Stimulated activated naive CD8-positive, alpha-beta T cell treated with anti-CD3 and anti-CD28 coated beads, Interleukin-15, amount 100 ng/mL, for 72 hours (primary cell): Measurements from ENCODE around the gene BTBD2.

Source experiments
- ATAC-seq: fragments of 150-1000 bp; cut with Tn5 transposase; 2 replicates; pipeline ENCODE4 v1.10.0; 2021; ENCODE audit warnings: mild to moderate bottlenecking, moderate library complexity
- DNase-seq, 2 donors: peaks; one replicate each; pipeline ENCODE4 v3.0.0; 2021 to 2022
- H3K27ac Mint-ChIP-seq, 2 donors: one replicate each; pipeline ENCODE4 v1.8.0; 2022; ENCODE audit warnings: mild to moderate bottlenecking in 2 of 2, mixed read lengths in 2 of 2, moderate library complexity in 2 of 2
- H3K27me3 Mint-ChIP-seq: one replicate; pipeline ENCODE4 v1.8.0; 2022; ENCODE audit warnings: mixed read lengths
- H3K4me1 Mint-ChIP-seq: one replicate; pipeline ENCODE4 v1.8.0; 2022; ENCODE audit warnings: mild to moderate bottlenecking, mixed read lengths
- H3K4me3 Mint-ChIP-seq, 2 donors: one replicate each; pipeline ENCODE4 v1.8.0; 2022; ENCODE audit warnings: mild to moderate bottlenecking in 2 of 2, mixed read lengths in 2 of 2, moderate library complexity in 1 of 2
- H3K9me3 Mint-ChIP-seq, 2 donors: one replicate each; pipeline ENCODE4 v1.8.0; 2022; ENCODE audit warnings: mixed read lengths in 2 of 2

Gene BTBD2

DNA sequence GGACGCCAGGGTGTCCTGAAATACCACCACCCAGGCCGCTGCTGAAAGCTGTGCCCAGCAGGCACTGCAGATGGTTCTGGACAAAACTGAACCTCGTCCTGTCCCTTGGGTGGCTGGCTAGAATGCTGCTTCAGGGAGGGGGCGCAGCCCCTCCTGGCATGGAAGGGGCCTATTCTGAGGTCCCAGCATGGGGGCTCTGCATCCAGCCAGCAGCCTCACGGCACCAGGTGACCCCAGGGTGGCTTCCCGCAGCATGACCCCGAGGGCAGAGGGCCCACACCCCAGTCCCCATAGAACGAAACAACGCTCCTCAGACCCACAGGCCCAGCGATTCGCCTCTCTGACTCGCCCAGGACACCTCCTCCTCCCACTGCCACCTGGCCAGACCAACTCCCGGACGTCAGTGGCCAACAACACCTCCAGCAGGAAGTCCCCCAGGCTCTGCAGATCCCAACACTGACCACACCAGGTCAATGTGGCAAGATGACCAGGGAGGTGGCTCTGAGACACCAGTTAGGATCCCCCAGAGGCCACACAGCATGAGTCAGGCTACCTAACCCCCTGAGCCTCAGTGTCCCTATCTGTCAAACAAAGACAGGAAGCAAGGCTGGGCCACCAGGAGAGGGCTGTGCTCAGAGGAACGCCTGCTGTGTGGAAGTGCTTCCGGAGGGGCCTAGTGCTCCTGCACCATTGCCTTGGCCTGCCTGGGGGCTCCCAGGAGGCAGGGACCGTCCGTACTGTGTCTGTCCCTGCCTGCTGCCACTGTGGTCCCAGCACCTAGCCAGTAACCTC lies 29.4 kb upstream of the BTBD2 start:
- H3K9me3 Mint-ChIP-seq: no peaks in the 10 kb centered on the region
- H3K4me3 Mint-ChIP-seq: no peak overlapping the region
- H3K27ac Mint-ChIP-seq: peak overlapping the region; percentile 33 to 92
- ATAC-seq (no peak), DNase-seq (no peak)
- peaks cover 88% of the 10 kb centered on the region for H3K4me1 Mint-ChIP-seq
- no peaks in the 10 kb centered on the region for H3K27me3 Mint-ChIP-seq

DNA sequence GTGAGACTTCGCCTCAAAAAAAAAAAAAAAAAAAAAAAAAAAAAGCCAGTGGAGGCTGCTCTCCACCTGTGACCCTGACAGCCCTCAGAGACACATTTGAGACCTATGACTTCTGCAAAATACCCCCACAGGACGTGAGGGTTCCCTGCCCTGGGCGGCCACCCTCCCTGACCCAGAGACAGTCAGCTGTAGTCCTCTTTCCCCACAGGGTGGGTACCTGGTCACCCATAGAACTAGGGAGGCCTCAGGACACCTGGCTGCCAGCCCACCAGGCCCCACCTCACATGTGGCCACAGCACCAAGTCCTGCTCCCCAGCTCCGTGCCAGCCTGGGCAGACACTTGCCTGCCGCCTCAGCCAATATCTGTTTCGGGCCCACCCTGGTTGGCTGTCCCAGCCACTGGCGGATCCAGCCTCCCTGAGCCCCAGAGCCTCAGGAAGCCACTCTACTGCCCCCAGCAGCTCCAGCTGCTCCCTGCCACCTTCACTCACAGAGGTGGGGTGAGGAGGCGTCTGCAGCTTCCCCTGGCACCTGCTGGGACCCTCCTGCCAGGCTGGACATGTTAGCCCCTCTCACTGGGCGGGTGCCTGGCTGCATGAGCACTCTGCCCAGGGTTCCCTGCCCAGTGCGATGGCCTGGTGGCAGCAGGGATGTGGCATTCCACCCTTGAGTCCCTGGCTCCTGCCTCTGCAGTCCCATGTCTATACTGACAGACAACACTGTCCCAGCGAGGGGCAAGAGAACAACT lies 28.6 kb upstream of the BTBD2 start:
- peak overlapping the region in 1 of 2 donors; percentile 46 for H3K4me3 Mint-ChIP-seq
- DNase-seq: no peak
- no peaks in the 10 kb centered on the region for H3K27me3 Mint-ChIP-seq
- no peaks in the 10 kb centered on the region for H3K9me3 Mint-ChIP-seq
- no peak for ATAC-seq
- H3K27ac Mint-ChIP-seq: peak overlapping the region; percentile 27 to 90
- peaks cover 85% of the 10 kb centered on the region for H3K4me1 Mint-ChIP-seq

DNA sequence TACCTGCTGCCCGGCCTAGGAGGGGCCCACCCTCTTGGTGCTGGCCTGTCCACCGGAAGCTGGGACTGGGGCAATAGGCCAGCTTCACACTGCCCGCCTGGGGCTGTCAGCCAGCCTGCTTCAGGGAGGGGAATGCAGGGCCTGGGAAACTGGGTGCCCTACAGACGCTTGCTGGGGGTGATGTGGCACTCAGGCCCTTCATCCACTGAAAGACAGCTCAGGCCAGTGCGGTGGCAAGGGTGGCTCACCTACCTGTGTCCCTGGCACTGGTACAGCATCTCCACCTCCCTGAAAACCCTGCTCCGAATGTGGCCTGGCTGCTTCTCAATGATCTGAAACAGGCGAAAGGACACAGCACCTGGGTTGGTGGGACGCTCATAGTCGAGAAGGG lies 27.7 kb upstream of the BTBD2 start:
- DNase-seq (no peak), ATAC-seq (no peak)
- no peaks in the 10 kb centered on the region for H3K9me3 Mint-ChIP-seq
- peak overlapping the region; percentile 85 to 89 for H3K4me3 Mint-ChIP-seq
- H3K27ac Mint-ChIP-seq: peak overlapping the region in 1 of 2 donors; percentile 19
- H3K4me1 Mint-ChIP-seq: peaks cover 82% of the 10 kb centered on the region
- no peaks in the 10 kb centered on the region for H3K27me3 Mint-ChIP-seq

DNA sequence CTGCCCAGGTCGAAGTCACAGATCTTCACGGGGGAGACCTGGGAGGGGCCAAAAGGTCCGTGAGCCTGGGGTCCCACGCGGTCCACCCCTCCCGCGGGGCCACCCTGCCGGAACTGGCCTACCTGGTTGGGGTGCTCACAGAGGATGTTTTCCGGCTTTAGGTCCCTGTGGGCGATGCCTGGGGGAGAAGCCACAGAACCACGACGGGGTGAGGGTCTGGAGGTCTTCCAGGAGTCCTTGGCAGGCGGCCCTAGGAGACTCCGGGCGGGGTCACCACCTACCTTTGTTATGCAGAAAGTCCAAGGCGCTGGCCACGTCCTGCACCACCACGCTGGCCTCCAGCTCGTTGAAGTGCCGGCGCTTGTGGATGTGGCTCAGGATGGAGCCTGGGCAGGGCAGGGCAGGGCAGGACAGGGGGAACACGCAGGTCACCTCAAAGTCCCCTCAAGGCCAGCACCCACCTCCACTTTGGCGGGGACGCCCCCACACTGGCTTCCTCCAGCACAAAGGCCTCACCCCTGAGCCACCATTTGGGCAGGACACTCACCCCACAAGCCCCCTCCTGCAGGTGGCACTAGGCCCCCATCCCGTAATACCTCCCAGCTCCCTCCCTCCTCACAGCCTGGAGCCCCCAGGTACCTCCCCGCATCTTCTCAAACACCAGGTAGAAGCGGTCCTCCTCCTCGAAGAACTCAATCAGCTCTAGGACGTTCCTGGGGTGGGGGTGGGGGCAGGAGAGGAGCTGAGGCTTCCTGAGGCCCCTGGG lies 27.2 kb upstream of the BTBD2 start:
- no peaks in the 10 kb centered on the region for H3K9me3 Mint-ChIP-seq
- peak overlapping the region; percentile 85 to 89 for H3K4me3 Mint-ChIP-seq
- peaks cover 81% of the 10 kb centered on the region for H3K4me1 Mint-ChIP-seq
- DNase-seq (peak in 1 of 2 donors; percentile 43), ATAC-seq (peak; percentile 2)
- peak overlapping the region; percentile 88 to 95 for H3K27ac Mint-ChIP-seq
- H3K27me3 Mint-ChIP-seq: no peaks in the 10 kb centered on the region

DNA sequence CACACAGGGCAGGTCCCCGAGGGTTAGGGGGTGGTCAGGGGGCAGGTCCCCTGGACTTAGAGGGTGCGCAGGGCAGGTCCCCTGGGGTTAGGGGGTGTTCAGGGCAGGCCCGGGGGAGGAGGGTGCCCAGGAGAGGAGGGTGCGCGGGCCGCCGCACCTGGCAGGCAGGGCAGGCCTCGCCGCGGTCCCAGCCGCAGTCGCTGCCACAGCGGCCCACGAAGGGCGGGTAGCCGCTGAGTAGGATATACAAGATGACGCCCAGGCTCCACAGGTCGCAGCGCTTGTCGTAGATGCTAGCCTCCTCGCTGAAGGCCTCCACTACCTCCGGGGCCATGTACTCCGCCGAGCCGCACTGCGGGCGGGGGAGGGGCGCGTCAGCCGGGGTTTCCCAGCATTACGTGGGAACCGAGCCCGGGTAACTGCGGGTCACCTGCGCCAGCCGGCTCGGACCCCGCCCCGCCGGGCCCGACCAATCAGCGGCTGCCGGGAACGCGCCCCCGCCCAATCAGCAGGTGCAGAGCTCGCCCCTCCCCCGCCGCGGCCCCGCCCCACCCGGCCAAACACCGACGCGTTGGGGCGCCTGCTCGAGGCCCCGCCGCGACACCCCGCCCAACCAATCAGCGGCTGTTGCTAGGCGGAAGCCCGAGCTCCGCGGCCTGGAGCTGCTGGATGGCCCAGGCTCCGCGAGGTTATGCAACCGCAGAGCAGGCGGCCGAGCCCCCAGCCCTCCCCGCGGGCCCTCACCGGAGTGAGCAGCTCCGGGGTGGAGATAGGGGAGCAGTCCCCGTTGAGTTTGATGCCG lies 26.4 kb upstream of the BTBD2 start:
- Mint-ChIP-seq H3K27ac (peak overlapping the region; percentile 95 to 99), H3K27me3 (no peaks in the 10 kb centered on the region), H3K9me3 (no peaks in the 10 kb centered on the region), H3K4me1 (peaks cover 74% of the 10 kb centered on the region), H3K4me3 (peak overlapping the region; percentile 85 to 97)
- peak; percentile 92 for ATAC-seq
- DNase-seq: peak; percentile 99

DNA sequence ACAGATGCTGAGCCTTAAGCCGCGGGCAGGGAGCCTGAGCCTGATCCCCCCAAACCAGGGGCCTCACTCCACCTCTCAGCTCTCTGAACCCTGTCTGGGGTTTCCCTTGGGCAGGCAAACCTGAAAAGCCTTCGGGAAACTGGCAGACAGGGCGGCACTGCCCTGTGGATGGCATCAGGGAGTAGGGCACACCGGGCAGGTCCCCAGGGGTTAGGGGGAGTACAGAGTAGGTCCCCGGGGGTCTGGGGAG lies 25.8 kb upstream of the BTBD2 start:
- Mint-ChIP-seq H3K9me3 (no peaks in the 10 kb centered on the region), H3K4me3 (peak overlapping the region; percentile 82 to 97), H3K27me3 (no peaks in the 10 kb centered on the region), H3K27ac (peak overlapping the region; percentile 95 to 99), H3K4me1 (peaks cover 71% of the 10 kb centered on the region)
- ATAC-seq: no peak
- no peak for DNase-seq

DNA sequence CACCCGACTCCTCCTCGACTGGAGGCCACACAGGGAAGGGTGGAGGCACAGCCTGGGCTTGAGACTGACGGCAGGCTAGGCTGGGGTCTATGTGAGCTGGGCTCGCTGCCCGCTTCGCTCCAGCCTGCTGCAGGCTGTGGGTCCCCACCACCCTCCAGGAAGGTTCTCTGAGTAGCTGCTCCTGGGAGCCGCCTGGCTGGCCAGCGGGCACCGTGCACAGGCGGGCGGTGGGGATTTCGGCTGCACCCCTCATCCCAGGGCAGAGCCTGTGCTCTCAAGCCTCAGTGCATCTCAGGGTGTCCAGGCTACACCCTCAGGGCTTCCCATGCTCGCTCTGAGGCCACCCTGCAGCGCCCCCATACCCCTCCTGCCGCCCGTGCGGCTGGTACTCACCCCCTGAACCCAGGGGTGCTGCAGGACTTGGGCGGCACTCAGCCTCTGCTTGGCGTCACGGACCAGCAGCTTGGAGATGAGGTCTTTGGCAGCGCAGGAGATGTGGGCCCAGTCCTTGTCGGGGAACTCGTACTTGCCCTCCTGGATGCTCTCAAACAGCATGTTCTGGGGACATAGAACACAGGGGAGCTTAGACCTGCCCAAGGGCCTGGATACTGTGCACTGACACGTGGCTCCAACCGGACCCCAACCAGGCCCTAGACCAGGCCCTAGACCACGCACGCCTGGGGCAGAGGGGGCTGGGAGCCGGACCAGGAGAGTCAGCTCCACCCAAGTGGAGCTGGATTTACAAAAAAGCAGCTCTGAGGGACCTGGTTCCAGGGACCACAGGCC lies 25.3 kb upstream of the BTBD2 start:
- Mint-ChIP-seq H3K27me3 (no peaks in the 10 kb centered on the region), H3K27ac (peak overlapping the region; percentile 95 to 99), H3K4me3 (peak overlapping the region; percentile 82 to 97), H3K4me1 (peaks cover 67% of the 10 kb centered on the region), H3K9me3 (no peaks in the 10 kb centered on the region)
- ATAC-seq (no peak), DNase-seq (no peak)

DNA sequence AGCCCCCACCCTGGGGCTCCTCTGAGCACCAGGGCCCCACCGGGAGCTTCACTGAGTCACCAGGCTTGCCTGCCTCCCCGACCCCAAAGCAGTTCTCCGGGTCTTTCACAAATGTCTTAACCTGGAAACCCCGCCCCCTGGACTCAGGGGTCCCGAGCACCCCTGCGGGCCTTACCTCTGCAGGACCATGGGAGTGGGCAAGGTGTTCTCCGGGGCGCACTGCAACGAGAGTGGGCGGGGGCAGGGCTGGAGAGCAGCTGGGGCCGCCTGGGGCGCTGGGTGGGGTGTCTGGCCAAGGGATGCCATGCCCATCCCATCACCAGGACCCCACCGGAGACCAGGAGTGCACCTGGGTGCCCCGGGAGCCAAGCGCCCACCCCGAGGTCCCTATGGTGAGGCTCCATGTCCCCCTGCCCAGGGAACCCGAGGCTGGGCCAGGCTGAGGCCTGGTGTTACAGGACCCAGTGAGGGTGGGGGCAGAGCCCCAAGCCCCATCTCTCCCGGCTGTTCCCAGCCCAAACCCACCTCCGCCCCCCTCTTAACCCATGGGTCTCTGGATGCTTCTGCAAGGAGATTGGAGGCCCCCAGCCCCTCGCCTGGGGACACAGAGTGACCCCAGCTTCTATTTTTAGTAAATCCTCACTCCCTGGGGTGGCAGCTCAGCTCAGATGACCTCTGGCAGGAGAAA lies 24.6 kb upstream of the BTBD2 start:
- no peak for ATAC-seq
- Mint-ChIP-seq H3K4me3 (peak overlapping the region in 1 of 2 donors; percentile 97), H3K9me3 (peaks cover 4 to 7% of the 10 kb centered on the region in 2 donors), H3K27ac (peak overlapping the region in 1 of 2 donors; percentile 42), H3K27me3 (no peaks in the 10 kb centered on the region), H3K4me1 (peaks cover 65% of the 10 kb centered on the region)
- peak in 1 of 2 donors; percentile 19 for DNase-seq

DNA sequence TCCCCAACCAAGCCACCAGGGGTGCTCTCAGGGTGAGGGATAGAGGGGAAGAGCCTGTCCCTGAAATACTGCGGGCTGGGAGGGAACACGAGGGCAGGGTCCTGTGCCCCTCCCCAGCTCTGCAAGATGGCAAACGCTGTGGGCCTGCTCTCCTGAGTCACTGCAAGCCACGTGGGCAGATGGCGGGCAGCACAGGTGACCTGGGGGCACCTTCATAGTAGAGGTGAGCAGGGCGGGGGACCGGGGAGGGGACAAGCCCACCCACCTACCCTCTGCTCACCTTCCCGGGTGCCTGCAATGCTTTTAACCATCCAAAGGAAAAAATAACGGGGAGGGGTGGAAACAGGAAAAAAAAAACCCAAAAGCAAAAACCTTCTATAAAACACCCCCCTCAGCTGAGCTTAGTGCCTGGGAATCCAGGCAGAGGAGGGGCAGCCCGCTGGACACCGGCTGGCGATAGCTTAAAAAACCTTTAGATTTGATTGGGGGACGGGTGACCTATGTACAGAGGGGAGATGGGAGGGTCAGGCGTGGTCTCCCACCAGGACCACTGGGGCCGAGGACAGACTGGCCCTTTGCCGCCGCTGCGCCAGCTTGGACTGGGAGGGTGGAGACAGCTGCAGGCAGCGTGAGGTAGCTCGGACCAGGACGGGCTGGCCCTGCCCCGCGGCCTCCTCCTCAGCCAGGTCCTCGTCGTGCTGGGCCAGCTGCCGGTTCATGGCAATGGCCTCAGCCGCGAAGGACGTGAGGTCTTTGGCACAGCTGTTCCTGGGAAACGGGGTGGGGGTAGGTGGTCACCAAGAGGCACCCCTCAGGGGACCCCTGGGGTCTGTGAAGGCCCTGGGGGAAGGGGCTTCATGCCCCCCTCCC lies 23.8 kb upstream of the BTBD2 start:
- Mint-ChIP-seq H3K4me1 (peaks cover 64% of the 10 kb centered on the region), H3K27me3 (no peaks in the 10 kb centered on the region), H3K27ac (peak overlapping the region in 1 of 2 donors; percentile 76), H3K9me3 (peaks cover 4 to 12% of the 10 kb centered on the region in 2 donors), H3K4me3 (no peak overlapping the region)
- ATAC-seq (no peak), DNase-seq (no peak)

DNA sequence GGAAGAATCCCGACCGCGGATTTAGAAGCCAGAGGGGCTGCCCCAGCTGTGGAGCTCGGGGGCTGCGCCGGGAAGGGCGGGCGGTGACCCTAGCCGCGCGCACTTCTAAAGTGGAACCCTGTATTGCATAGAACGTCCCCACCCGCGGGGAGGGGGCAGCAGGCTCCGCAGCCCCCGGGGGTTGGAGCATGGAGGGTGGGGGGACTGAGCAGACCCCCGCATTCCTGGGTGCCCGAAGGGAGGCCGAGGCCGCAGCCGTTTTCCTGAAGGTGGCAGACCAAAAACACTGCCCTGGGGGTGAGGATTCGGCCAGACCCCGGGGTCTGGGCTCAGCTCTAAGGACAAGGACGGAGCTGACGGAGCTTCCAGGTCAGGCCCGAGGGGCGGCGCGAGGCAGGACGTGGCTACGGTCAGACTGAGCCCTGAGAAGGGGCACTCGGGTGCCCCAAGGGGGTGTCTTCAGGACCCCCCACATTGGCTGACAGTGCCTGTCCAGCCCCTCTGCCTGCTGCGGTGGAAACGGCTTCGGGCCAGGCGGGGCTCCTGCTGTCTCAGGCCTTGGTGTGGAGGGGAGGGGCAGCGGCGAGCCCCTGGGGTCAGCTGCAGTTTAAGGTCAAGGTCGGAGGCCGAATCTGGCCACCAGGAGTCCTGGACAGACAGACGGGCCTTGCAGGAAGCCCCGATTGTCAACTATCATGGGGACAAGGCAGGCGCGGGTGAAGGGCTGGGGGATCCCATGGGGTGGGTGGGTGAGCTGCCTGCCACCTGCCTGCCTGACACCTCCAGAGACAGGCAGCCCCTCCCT lies 23.0 kb upstream of the BTBD2 start:
- peaks cover 4 to 12% of the 10 kb centered on the region in 2 donors for H3K9me3 Mint-ChIP-seq
- no peak overlapping the region for H3K4me3 Mint-ChIP-seq
- no peaks in the 10 kb centered on the region for H3K27me3 Mint-ChIP-seq
- H3K4me1 Mint-ChIP-seq: peaks cover 56% of the 10 kb centered on the region
- ATAC-seq (no peak), DNase-seq (no peak)
- H3K27ac Mint-ChIP-seq: peak overlapping the region in 1 of 2 donors; percentile 76

DNA sequence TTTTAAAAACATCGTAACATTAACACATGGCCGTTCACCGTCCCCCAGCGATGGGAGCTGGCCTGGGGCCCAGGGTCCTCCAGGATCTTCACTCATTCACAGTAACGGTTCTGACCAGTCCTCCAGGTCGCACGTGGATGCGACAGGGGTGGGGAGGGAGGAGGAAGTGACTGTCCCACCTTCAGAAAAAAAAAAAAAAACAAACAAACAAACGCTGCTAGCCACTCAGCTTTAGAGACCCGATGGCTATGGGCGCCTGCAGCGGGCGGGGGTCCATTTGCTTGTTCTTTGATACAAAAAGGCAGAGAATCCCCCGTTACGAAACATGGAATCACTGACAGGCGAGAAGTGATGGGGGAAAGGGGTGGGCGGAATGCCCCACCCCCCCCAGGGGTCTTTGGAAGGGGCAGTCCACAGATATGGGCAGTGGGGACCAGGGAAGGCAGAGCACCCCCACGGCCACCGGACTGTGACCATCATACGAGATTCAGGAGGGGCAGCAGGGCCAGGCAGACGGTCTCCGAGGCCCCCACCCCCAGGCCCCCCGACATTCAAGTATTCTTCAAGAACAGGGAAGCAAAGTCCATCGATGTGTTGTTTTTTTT lies 22.2 kb upstream of the BTBD2 start:
- H3K9me3 Mint-ChIP-seq: peaks cover 4 to 12% of the 10 kb centered on the region in 2 donors
- H3K27me3 Mint-ChIP-seq: no peaks in the 10 kb centered on the region
- DNase-seq: no peak
- peak overlapping the region in 1 of 2 donors; percentile 71 for H3K27ac Mint-ChIP-seq
- no peak overlapping the region for H3K4me3 Mint-ChIP-seq
- peaks cover 56% of the 10 kb centered on the region for H3K4me1 Mint-ChIP-seq
- ATAC-seq: no peak

DNA sequence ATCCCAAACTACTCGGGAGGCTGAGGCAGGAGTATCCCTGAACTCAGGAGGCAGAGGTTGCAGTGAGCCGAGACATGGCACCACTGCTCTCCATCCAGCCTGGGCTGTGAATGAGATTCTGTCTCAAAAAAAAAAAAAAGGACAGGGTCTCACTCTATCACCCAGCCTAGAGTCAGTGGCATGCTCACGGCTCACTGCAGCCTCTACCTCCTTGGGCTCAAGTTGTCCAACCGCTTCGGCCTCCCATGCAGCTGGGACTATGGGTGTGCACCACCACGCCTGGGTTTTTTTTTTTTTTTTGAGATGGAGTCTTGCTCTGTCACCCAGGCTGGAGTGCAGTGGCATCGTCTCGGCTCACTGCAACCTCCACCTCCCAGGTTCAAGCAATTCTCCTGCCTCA lies 20.9 kb upstream of the BTBD2 start:
- ATAC-seq (no peak), DNase-seq (no peak)
- Mint-ChIP-seq H3K27me3 (no peaks in the 10 kb centered on the region), H3K4me1 (peaks cover 60% of the 10 kb centered on the region), H3K9me3 (peaks cover 4 to 12% of the 10 kb centered on the region in 2 donors), H3K4me3 (no peak overlapping the region), H3K27ac (peak overlapping the region in 1 of 2 donors; percentile 27)
